SJCRH30 (cell line): ENCODE results near the gene AGXT. TPM values are rescaled to one million over a fixed set of nuclear protein-coding genes. Genes with fewer than 3 reads are reported as not detected.
A peak's percentile ranks its signal among the peaks of the same experiment; 100 is the strongest.

Source experiments
- DNase-seq, 2 experiments: peaks; one replicate each; pipeline ENCODE4 v3.0.0-alpha.2; 2015 to 2020
- H3K27ac ChIP-seq: fragments of 250-450 bp; sonication (Bioruptor Pico); 2 replicates; pipeline ENCODE4 v1.5.1; 2020; ENCODE audit warnings: mild to moderate bottlenecking, moderate library complexity
- H3K27me3 ChIP-seq: fragments of 250-450 bp; sonication (Bioruptor Pico); 2 replicates; pipeline ENCODE4 v1.5.1; 2020; ENCODE audit warnings: mild to moderate bottlenecking, moderate library complexity
- H3K36me3 ChIP-seq: fragments of 250-450 bp; sonication (Bioruptor Pico); 2 replicates; pipeline ENCODE4 v1.5.1; 2020; ENCODE audit warnings: mild to moderate bottlenecking, moderate library complexity
- H3K4me1 ChIP-seq: fragments of 250-450 bp; sonication (Bioruptor Pico); 2 replicates; pipeline ENCODE4 v1.5.1; 2020; ENCODE audit warnings: mild to moderate bottlenecking, moderate library complexity
- H3K4me3 ChIP-seq: fragments of 250-450 bp; sonication (Bioruptor Pico); 2 replicates; pipeline ENCODE4 v1.5.1; 2020; ENCODE audit warnings: mild to moderate bottlenecking, moderate library complexity
- H3K9me3 ChIP-seq: fragments of 250-450 bp; sonication (Bioruptor Pico); replicated peaks from 2 replicates; pipeline ENCODE4 v1.5.1; 2020; ENCODE audit warnings: mild to moderate bottlenecking, moderate library complexity
- total RNA-seq: library from RNA; depleted of rRNA; stranded (reverse); fragments of >200 nt; shearing (Covaris generic); gene quantifications from 2 replicates; pipeline ENCODE4 v1.2.3, GENCODE V29; 2014

AGXT gene
- total RNA-seq, 1 experiment from 2014 or later: 1.3 TPM

- Histone ChIP-seq H3K4me3 (peak overlapping the region; percentile 23), H3K9me3 (no peaks in the 10 kb centered on the region), H3K4me1 (peaks cover 28% of the 10 kb centered on the region), H3K27ac (peak overlapping the region; percentile 92), H3K36me3 (no peaks in the 10 kb centered on the region), H3K27me3 (no peaks in the 10 kb centered on the region)
- DNase-seq: peak; percentile 92 to 95
These were observed 13.3 kb downstream of the AGXT start for GRCh38 chr2:240881913-240882312.

- no peaks in the 10 kb centered on the region for H3K27me3 ChIP-seq
- peaks cover 28% of the 10 kb centered on the region for H3K4me1 ChIP-seq
- H3K4me3 ChIP-seq: no peak overlapping the region
- no peak overlapping the region for H3K27ac ChIP-seq
- no peaks in the 10 kb centered on the region for H3K36me3 ChIP-seq
- no peaks in the 10 kb centered on the region for H3K9me3 ChIP-seq
- no peak for DNase-seq
These were observed 15.6 kb downstream of the AGXT start for GRCh38 chr2:240884221-240884620.

DNA sequence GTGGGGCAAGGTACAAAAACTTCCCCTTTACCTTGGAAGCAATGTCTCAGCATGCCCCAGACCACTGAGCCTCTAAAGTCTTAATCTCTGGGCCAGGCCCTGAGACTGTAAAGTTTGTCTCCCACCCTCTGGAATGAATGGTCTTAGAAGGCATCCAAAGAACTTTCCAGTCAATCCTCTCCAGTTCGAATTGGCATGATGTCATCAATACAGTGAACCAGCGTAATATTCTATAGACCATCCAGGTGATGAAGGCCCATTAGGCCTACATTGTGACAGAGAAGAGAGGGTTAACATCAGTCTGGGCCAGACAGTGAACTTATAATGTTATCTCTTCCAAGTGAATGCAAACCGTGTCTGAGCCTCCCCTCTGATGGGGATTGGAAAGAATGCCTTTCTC lies 16.1 kb downstream of the AGXT start:
- Histone ChIP-seq H3K4me1 (peaks cover 28% of the 10 kb centered on the region), H3K4me3 (no peak overlapping the region), H3K27ac (no peak overlapping the region), H3K36me3 (no peaks in the 10 kb centered on the region), H3K9me3 (no peaks in the 10 kb centered on the region), H3K27me3 (no peaks in the 10 kb centered on the region)
- DNase-seq: no peak

GRCh38 chr2:240885566-240885965 lies 16.9 kb downstream of the AGXT start:
- Histone ChIP-seq H3K27me3 (no peaks in the 10 kb centered on the region), H3K36me3 (no peaks in the 10 kb centered on the region), H3K27ac (no peak overlapping the region), H3K9me3 (no peaks in the 10 kb centered on the region), H3K4me1 (peaks cover 28% of the 10 kb centered on the region), H3K4me3 (no peak overlapping the region)
- no peak for DNase-seq

DNA sequence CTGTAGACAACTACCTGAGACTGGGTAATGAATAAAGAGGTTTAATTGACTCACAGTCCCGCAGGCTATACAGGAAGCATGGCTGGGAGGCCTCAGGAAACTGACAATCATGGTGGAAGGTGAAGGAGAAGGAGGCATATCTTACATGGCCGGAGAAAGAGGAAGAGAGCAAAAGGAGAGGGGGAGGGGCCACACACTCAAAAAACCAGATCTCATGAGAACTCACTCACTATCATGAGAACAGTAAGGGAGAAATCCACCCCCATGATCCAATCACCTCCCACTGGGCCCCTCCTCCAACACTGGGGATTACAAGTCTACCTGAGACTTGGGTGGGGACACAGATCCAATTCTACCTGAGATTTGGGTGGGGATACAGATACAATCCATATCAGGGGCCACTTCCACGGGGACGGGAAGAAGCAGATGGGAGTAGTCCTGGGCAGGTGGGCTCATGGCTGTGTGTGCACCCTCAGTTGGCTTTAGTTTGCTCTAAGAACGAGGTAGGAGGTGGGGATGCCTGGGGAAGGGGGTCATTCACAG lies 17.5 kb downstream of the AGXT start:
- Histone ChIP-seq H3K9me3 (no peaks in the 10 kb centered on the region), H3K27ac (no peak overlapping the region), H3K4me1 (peaks cover 23% of the 10 kb centered on the region), H3K27me3 (no peaks in the 10 kb centered on the region), H3K36me3 (no peaks in the 10 kb centered on the region), H3K4me3 (no peak overlapping the region)
- no peak for DNase-seq

DNA sequence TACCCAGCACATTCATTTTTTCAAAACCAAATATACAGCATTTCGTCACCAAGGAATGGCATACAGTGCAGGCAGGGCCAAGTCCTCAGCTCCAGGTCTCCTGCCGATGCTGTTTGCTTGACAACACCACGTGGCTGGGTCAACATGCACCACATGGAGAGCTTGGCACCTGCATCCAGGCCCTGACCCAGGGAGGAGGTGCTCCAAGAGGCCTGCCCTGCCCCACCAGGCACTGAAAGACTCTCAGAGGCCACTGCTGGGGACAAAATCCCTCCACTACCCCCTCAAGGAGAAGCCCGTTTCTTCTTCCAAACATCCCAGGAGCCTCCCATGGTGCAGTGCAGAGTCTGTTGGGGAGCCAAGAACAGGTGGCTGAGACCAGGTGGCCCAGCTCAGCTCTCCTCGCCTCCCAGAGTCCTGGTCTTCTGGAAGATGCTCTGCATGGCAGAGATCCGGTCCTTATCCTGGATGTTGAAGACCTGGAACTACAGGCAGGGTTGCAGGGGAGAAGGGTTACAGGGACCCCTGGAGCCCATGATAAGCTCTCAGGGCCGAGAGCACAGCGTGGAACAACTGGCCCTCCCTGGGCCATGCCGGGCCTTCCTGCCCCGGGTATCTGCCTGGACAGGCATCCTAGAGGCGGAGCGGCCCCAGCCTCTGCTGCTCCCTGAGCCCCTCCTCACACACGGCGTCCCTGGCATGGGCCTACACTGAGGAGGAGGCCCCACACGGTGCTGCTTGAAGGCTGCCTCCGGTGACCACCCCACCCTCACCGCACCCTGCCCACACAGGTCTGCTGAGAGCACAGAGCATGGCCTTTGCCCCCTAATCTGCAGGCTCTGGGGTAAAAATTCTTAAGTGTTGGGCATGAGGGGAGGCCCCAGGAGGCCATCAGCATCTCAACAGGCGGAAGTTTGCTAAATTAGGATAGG lies 18.3 kb downstream of the AGXT start:
- Histone ChIP-seq H3K9me3 (no peaks in the 10 kb centered on the region), H3K27ac (no peak overlapping the region)
- no peak for DNase-seq

DNA sequence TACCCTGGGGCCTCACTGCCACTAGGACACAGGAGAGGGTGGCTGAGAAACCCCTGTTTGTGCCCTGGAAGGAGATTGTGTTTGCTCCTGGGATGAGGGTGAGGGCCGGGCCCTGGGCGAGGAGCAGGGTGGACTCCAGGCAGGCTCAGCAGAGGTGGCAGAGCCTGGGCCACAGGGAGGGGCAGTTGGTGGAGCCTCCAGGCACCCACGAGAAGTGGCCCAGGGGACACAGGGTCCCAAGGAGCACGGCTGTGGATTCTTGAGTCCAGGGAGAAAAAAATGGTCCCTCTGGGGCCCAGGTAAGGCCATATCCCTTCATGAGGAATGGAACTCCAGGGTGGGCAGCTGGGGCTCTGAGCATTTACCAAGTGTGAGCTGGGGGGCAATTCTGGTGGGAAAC lies 19.0 kb downstream of the AGXT start:
- Histone ChIP-seq H3K9me3 (no peaks in the 10 kb centered on the region), H3K27ac (no peak overlapping the region), H3K27me3 (no peaks in the 10 kb centered on the region)

More for the DNA sequence above, 18.3 kb downstream of the AGXT start:
- Histone ChIP-seq H3K4me3 (no peak overlapping the region), H3K4me1 (peaks cover 14% of the 10 kb centered on the region), H3K27me3 (no peaks in the 10 kb centered on the region), H3K36me3 (no peaks in the 10 kb centered on the region)

DNA sequence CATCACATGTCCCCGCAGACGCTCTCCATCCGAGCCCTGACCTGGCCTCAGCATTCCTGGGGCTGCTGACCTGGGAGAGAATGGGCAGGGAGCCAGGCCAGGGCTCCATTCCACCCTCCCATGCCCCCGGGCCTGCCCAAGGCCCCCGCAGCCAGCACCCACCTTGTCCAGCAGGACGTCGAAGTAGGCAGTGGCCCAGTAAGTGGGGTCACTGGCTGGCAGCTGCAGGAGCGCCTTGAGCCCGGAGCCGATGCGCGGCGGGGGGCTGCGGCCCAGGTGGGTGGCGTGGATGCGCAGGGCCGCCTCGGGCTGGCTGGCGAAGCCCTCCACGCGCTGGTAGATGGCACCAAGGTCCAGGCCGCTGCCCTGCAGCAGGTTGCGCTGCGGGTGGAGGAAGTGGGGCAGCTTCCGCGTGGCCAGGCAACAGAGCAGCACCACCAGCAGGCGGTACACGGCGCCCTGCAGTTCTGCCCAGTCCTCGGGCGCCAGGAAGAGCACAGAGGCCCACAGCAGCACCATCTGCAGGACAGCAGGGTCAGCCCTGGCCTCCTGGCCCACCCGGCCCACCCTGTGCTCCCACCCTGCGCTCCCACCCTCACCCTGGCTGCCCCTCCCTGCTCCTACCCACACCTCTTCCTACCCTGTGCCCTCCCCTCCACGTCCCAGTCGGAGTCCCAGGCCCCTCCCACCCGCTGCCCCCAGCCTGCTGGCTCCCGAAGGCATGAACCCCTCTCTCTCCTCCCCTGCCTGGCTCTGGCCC lies 19.7 kb downstream of the AGXT start:
- Histone ChIP-seq H3K36me3 (no peaks in the 10 kb centered on the region), H3K27me3 (no peaks in the 10 kb centered on the region), H3K4me3 (no peak overlapping the region), H3K27ac (no peak overlapping the region), H3K4me1 (peaks cover 11% of the 10 kb centered on the region), H3K9me3 (no peaks in the 10 kb centered on the region)
- no peak for DNase-seq

More for the DNA sequence above, 19.0 kb downstream of the AGXT start:
- Histone ChIP-seq H3K4me3 (no peak overlapping the region), H3K36me3 (no peaks in the 10 kb centered on the region), H3K4me1 (peaks cover 11% of the 10 kb centered on the region)
- DNase-seq: no peak

GRCh38 chr2:240888890-240889573 lies 20.4 kb downstream of the AGXT start:
- no peak overlapping the region for H3K4me3 ChIP-seq
- DNase-seq: no peak
- H3K9me3 ChIP-seq: no peaks in the 10 kb centered on the region

DNA sequence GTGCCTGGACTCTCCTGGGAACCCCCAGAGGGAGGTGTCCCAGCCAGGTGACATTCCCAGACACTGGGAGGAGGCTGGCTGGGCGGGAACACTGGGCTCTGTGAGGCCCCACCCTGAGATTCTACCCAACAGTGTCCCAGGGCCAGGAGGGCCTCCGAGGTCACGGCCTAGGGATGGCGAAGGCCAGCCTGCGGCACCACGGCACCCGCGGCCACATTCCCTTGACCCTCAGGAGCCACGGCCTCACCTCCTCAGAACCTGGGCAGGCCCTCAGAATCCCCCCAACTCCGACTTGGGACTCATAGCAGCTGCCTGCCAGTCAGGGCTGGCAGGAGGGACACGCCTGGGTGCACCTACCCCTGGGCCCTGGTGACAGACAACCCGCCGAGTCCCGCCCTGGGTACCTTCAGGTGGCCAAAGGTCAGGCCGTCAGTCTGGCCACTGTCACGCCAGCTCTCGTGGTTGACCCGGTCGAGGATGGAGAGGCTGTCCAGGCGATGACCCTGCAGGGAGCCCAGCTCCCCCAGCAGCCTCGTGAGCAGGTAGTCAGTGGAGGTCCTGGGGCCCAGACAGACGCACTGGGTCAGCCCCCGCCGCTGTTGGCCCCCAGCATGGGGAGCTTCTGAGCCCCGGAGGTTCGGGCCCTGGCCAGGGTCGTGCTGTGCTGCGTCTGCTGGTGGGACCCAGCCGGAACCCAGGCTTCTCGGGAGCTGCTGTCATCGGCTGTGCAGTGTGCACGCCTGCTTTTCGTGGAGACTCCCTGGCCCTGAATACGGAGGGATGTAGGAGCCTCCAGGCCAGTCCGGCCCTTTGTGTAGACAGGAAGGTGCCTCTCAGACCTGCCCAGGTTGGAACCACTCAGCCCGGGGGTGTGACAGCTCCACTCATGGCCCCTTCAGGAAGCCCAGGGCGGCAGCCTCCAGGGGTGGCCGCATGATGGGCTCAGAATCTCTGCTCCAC lies 21.3 kb downstream of the AGXT start:
- H3K9me3 ChIP-seq: no peaks in the 10 kb centered on the region
- H3K4me1 ChIP-seq: peaks cover 18% of the 10 kb centered on the region
- no peaks in the 10 kb centered on the region for H3K27me3 ChIP-seq
- no peak overlapping the region for H3K4me3 ChIP-seq
- DNase-seq: no peak
- no peaks in the 10 kb centered on the region for H3K36me3 ChIP-seq
- H3K27ac ChIP-seq: no peak overlapping the region

More at GRCh38 chr2:240888890-240889573, 20.4 kb downstream of the AGXT start:
- no peaks in the 10 kb centered on the region for H3K36me3 ChIP-seq
- no peaks in the 10 kb centered on the region for H3K27me3 ChIP-seq
- peaks cover 17% of the 10 kb centered on the region for H3K4me1 ChIP-seq
- H3K27ac ChIP-seq: no peak overlapping the region

- DNase-seq: no peak
- no peak overlapping the region for H3K4me3 ChIP-seq
- H3K9me3 ChIP-seq: no peaks in the 10 kb centered on the region
- H3K36me3 ChIP-seq: no peaks in the 10 kb centered on the region
- H3K4me1 ChIP-seq: peaks cover 18% of the 10 kb centered on the region
- H3K27ac ChIP-seq: no peak overlapping the region
- no peaks in the 10 kb centered on the region for H3K27me3 ChIP-seq
These were observed 22.1 kb downstream of the AGXT start for GRCh38 chr2:240890691-240891090.

DNA sequence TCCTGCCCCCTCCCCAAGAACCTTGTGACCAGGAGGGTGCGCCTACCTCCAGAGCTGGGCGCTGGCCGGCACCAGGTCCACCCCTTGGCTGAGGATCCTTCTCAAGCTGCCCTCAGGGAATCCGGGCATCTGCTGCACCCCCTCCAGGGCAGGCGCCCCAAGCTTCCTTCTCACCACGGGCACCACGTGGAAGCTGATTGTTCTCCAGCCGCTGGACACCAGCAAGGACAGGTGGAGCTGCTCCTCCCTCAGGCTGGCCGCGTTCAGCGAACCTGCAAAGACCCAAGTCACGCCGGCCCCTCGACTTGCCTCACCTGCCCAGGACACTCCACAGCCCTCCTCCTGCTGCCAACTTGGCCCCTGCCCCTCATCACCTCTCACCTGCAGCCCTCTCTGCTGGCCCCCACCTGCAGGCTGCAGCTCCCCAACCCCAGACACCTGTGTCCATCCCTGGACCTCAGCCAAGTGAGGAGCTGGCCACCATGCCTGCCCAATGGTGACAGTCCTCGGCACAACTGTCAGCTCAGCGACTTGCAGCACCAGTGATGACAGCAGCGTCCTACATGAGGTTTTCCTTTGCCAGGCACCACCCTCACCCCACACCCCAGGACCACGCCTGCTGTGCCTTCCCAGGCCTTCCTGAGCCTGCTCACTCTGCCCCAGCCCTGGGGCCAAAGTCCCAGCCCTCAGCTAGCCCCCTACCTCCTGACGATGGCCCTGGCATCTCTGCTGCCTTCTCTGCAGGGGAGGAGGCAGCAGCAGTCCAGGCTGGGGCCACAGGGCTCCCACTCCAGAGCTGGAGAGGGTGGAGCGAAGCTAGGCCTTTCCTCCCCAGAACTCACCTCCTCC lies 23.1 kb downstream of the AGXT start:
- no peak overlapping the region for H3K27ac ChIP-seq
- no peak overlapping the region for H3K4me3 ChIP-seq
- H3K36me3 ChIP-seq: no peaks in the 10 kb centered on the region
- H3K4me1 ChIP-seq: peaks cover 19% of the 10 kb centered on the region
- H3K27me3 ChIP-seq: no peaks in the 10 kb centered on the region
- no peak for DNase-seq
- no peaks in the 10 kb centered on the region for H3K9me3 ChIP-seq

DNA sequence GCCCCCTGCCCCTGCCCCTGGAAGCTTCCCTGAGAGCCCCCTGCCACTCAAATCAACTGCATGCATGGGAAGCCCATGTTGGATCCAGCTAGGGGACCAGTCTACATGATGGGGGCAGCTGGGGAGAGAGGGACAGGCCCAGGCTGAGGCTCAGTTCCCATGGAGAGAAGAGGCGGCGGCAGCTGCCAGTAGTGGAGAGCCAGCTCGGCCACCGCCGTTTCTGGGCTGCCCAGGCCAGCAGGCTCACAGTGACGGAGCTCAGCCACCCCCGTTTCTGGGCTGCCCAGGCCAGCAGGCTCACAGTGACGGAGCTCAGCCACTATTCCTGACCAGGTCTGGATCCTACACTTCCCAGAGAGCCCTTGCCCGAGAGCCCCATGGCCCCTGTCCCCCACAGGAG lies 23.7 kb downstream of the AGXT start:
- Histone ChIP-seq H3K9me3 (no peaks in the 10 kb centered on the region), H3K27me3 (no peaks in the 10 kb centered on the region), H3K4me3 (no peak overlapping the region), H3K36me3 (no peaks in the 10 kb centered on the region), H3K27ac (peak overlapping the region; percentile 26), H3K4me1 (peaks cover 21% of the 10 kb centered on the region)
- DNase-seq: peak; percentile 80 to 86
